HG02840 (cell line): ENCODE data around the gene RNF151.
"Not testable (repeated sequence)": the region's sequence is repeated elsewhere in the genome, so short reads cannot be mapped to it uniquely, and the experiment has no call there.

Source experiments
- ATAC-seq: cut with Tn5 transposase; IDR thresholded peaks from one replicate; pipeline ENCODE4 v1.9.1; 2021; ENCODE audit warnings: mild to moderate bottlenecking, moderate library complexity, moderate number of reproducible peaks; ENCODE audit not compliant: unreplicated experiment, low FRiP score

The RNF151 gene

DNA sequence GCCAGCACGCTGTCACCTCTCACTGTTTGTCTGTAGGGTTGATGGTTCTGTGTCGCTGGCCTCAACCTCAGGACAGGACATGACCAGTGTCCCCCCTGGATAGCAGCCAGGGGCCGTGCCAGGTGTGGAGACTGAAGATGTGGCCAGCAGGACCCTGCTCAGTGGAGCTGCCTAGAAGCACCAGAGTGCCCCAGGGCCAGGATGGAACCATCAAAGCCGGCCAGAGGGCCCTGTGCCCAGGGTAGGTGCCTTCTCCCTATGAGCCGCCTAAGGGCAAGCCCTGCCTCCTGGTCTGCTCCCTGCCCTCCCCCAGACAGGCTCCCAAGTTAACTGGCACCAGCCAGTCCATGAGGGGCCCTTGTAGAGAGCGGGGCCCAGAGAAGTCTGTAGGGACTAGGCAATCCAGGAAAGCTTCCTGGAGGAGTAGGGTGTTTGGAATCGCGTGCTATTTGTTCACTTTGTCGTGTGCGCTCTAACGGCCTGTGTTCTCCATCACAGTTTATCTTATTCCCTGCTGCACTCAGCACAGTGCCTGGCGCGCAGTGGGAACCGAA, 7.9 kb upstream of the RNF151 start:
- ATAC-seq: peak; percentile 5

DNA sequence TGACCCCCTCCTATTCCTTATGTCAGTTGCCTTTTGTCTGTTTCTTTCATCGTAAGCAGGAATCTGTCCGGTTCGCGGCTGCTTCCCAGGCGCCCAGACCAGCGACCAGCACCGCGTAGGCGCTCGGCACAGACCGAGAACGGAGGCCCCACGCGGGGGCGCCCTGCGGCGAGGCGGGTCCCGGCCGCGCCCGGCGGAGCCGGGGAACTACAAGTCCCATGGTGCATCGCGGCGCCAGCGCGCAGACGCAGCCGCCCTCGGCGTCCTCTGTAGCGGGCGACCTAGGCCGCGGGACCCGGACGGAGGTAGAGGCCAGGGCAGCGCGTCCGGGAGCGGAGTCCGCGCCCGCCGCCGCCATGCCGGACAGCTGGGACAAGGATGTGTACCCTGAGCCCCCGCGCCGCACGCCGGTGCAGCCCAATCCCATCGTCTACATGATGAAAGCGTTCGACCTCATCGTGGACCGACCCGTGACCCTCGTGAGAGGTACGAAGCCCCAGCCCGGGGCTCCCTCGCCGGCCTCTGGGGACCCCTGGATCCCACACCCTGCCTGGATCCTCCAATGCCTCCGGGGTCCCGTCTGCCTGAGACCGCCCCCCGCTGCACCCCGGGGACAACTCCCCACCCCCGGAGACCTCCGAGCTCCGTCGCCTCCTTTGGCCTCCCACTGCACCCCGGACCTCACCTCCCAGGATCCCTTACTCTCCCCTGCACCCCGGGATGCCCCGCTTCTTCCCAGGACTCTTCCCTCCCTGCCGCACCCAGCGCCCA, 7.2 kb upstream of the RNF151 start, which contains the start of gene NDUFB10:
Gene NDUFB10, plus strand, starts transcription at position 270 of the 771 bp plus-strand sequence. Its CDS starts 87 bp downstream, at position 357.
- peak; percentile 67 for ATAC-seq

DNA sequence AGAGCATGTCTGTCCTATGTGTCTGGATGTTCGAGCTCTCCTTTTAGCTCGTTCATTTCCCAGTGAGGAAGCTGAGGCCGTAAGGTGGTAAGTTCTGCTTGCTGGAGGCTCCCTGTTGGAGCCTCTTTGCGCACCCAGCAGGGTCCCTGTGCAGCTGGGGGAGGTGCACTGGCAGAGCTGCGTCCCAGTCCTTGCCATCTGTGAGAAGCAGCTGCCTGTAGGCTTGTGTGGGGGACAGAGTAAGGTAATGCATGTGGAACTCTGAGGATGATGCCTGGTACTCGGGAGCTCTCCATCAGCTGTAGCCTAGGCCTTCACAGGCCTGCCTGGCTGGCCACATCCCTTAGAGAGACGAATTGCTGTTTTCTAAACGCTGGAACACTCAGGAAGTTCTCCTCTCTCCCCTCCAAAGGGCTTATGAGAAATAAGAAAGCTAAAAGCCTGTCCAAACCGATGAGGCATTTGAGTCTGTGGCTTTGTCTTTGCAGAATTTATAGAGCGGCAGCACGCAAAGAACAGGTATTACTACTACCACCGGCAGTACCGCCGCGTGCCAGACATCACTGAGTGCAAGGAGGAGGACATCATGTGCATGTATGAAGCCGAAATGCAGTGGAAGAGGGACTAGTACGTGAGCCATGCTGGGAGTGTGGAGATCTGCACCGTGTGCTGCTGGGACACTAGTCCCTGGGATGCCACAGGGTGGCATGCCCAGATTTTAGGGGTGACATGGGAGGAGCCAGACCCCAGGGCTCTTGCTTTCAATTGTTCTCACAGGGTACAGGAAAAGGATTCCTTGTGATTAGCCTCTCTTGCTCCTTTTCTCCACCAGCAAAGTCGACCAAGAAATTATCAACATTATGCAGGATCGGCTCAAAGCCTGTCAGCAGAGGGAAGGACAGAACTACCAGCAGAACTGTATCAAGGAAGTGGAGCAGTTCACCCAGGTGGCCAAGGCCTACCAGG, 5.7 kb upstream of the RNF151 start:
- no peak for ATAC-seq

DNA sequence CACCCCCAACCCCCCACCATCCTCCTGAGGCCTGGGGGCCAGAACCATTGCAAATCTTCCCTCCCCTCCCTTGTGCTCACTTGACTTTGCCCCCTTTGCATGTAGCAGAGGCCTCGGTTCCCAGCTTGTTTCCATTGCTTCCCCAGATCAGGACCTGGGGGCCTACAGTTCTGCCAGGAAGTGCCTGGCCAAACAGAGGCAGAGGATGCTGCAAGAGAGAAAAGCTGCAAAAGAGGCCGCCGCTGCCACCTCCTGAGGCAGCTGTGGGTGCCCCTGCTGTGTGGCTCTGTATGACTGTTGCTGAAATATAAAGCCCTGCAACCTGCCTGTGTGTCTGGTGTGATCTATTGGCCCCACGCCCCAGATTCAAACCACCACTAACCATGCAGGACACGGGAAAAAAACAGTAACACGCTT, 5.0 kb upstream of the RNF151 start:
- ATAC-seq: no peak

DNA sequence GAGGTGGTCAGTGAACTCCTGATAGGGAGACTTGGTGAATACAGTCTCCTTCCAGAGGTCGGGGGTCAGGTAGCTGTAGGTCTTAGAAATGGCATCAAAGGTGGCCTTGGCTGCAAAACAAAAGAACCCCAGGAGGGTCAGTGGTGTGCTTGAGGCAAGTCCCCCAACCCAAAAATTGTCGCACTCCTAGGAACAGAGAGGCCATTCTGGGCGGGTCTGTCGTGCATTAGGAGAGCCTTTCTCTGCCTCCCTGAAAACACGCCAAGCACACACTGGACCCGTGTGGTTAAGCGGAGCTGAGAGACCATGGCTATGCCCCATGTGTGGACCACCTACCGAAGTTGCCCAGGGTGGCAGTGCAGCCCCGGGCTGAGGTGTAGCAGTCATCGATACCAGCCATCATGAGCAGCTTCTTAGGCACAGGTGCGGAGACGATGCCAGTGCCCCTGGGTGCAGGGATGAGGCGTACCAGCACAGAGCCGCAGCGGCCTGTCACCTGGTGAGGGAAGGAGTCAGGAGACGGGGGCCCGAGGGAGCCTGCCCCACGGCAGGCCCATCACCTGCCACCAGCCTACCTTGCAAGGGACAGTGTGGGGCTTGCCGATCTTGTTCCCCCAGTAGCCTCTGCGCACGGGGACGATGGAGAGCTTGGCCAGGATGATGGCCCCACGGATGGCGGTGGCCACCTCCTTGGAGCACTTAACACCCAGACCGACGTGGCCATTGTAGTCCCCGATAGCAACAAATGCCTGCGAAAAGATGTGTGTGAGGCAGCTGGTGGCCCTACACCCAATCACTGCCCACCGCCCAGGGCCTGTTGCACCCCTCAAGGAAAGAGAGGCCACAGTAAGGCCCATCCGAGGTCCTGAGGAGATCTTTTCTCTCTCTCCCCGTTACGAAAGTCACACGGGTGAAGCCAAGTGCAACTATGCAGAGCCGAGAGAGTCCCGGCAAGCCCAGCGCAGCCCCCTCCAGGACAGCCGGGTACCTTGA, 4.2 kb upstream of the RNF151 start:
- ATAC-seq: not testable (repeated sequence)

DNA sequence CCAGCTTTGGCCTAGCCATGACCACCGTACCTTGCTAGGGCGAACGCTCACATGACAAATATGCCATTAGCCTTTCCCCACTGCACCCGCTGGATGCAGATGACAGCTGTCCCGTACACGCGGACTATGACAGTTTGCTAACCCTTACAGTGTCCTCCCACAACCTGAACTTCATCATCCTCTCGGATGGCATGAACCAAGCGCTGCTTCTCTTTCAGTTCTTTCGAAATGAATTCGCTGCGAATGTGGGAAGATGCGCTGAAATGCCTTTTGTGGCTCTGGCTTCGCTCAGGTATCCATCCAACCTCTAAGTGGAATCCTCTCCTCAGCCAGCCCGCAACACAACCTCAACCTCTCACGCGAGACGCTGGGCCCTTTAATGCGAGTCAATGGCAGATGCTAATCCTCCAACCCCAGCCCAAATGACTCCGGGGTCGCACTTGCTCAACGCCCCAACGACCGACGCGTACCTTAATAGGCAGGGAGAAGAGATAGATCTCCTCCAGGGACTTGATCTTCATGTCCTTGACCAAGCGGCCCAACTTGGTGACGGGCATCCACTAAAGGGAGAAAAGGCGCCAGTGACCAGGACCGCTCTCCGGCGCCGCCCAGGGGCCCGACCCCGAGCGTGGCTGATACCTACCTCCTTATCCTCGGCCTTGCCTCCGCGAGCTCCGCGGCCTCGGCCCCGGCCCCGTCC, 2.7 kb upstream of the RNF151 start:
- ATAC-seq: no peak

DNA sequence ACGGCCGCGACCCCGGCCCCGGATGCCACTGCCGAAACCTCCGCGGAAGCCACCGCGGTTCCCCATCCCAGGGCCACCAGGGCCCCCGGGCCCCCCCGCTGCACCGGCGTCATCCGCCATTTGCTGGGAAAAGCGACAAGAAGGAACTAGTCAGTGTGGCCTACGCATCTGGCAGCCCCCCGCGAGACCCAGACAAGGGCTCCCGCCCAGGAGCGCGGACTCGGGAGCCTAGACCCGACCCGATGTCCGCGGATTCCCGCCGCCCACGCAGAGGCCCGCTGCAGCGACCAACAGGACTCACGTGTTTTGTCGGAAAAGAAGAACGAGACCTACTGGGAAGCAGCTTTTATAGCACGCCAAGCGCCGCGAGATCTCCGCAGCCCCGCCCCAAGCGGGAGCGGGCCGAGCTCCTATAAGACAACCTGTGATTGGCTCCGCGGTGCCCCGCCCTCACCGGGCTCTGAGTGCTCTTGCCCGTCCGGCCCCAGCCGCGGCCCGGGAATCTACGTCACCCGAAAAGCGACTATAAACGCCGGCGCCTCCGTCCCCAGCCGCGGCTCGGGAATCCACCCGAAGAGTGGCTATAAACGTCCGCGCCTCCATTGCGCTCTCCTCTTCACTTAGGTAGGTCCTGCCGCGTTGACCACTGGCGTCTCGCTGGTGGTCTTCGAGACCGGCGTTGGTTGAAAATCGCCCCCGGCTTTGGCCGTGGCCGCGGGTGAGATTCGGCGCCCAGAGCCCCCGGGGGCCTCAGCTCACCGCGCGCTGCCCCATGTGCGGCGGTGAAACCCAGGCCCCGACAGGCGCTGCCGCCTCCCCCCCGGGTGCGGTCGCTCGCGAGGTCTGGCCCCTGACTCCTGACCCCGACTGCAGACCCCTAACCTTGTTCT, 1.9 kb upstream of the RNF151 start, which contains the start of gene RPS2:
Gene RPS2, minus strand, starts transcription at position 321 of the 890 bp plus-strand sequence. Its CDS starts 201 bp downstream, at position 120.
- ATAC-seq: peak; percentile 79

DNA sequence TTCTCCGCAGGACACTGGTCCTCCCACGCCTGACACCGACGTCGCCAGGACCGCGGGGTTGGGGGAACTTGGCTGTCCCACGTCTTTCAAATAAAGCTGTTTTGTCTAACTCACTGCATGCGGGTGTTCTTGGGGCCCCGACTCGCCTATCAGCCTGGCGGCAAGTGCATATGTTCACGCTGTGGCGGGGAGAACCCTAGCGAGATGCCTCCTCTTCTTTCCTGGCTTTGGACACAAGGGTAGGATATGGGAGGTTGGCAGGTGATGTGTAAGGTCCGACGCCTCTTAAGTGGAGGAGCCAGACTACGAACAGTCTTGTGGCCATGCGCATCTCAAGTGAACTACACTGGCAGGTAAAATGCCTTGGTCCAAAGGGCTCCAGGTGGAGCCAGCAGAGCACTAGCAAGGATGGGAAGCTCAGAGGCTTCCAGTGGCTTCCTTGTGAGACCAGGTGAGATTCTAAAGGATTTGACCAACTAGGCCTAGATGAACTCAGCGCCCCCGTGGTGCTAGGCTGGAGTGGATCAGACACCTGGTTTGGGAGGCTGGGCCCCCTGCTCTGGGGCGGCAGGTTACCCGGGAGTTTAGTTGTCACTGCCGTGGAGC, 1.2 kb upstream of the RNF151 start:
- ATAC-seq: no peak

DNA sequence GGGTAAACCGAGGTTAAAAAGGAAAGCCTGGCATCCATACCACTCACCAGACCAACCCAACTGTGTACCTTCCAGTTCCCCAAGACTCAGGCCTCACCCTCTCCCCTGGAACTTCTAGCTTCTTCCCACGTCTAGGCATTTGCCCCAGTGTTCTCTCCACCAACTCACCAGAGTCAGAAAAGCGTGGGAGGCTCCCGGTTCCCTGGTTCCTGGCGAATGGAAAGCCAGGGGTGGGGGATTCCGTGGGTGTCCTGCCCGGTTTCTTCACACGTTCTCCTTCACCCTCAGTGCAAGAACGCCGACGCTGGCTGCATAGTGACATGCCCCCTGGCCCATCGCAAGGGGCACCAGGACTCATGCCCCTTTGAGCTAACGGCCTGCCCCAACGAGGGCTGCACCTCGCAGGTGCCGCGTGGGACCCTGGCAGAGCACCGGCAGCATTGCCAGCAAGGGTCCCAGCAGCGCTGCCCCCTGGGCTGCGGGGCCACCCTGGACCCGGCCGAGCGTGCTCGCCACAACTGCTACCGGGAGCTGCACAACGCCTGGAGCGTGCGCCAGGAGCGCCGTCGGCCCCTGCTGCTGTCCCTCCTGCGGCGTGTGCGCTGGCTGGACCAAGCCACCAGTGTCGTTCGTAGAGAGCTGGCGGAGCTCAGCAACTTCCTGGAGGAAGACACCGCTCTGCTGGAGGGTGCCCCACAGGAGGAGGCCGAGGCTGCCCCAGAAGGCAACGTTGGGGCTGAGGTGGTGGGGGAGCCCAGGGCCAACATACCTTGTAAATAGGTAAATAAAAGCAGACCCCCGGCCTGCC, 1.7 kb downstream of the RNF151 start:
- ATAC-seq: no peak

DNA sequence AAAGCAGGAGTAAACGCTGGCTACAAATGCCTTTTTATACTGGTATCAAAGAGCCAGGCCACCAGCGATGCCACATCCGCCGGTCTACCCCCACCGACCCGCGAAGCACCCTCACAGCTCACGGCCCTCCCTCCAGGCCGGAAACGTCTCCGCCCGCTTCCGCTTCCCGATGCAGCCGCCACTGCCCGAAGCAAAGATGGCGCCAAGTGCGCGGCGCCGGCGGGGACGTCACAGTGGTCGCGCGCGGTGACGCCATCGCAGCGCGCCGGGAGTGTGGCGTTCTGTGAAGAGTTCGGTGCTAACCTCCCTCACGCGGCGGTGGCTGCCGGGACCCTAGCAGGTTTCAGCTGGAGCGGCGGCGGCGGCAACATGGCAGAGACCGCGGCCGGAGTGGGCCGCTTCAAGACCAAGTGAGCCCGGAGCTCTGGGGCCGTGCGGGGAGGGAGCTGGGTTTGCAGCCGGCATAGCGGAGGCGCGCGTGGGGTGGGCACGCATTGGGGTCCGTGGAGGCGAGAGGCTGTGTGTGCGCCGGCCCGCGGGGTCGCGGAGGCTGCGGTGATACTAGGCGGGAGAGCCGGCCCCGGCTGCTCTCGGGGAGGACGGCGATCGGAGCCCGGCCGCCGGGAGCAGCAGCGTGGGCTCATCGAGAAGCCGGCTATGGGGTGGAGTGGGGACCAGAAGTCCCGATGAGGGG, 5.3 kb downstream of the RNF151 start, which contains the start of gene TBL3:
Gene TBL3, plus strand, starts transcription at position 258 of the 694 bp plus-strand sequence. Its CDS starts 112 bp downstream, at position 370.
- ATAC-seq: peak; percentile 55

DNA sequence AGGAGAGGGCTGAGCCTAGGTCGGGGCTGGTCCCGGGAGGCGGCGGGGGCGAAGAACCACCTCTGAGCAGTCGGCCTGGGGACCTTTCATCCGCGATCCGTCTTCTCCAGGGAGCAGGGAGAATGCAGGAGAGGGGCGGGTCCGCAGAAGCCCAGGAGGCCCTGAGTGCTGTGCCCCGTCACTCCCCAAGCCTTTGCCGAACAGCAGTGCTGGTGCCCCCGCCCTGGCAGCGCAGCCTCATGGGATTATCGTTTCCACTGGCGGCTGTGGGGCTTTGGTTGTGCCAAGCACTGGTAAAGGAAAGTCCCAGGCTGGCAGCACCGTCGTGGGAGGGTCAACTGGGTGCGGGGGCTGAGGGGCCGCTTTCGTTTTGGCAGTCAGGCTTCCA, 5.8 kb downstream of the RNF151 start:
- ATAC-seq: no peak

DNA sequence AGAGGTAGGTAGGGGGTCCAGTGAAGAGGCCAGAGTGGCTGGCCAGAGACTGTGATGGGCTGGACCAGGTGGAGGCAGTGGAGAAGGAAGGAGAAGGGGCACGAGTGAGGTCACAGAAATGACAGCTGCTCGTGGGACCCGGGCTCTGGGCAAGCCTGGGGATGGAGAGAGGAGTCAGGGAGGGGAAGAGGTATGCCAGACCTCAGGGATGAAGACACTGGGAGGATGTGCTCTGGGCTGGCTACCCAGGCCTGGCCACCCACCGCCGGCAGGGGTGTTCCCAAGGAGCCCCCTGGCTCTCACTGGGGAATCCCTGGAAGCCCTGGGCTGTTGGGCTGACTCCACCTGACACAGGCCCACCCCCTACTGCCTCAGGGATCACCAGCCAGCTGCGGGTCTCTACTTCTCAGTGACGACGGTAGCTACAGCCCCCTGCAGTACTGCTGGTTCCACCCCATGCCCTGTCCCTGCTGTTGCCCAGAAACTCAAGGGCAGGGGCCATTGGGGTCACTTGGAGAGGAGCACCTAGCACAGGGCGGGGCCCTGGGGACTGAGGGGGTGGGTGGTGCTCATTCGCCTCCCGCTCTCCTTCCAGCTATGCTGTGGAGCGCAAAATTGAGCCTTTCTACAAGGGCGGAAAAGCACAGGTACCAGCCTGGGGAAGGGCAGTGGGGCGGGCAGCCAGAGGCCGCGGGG, 7.0 kb downstream of the RNF151 start:
- ATAC-seq: no peak

DNA sequence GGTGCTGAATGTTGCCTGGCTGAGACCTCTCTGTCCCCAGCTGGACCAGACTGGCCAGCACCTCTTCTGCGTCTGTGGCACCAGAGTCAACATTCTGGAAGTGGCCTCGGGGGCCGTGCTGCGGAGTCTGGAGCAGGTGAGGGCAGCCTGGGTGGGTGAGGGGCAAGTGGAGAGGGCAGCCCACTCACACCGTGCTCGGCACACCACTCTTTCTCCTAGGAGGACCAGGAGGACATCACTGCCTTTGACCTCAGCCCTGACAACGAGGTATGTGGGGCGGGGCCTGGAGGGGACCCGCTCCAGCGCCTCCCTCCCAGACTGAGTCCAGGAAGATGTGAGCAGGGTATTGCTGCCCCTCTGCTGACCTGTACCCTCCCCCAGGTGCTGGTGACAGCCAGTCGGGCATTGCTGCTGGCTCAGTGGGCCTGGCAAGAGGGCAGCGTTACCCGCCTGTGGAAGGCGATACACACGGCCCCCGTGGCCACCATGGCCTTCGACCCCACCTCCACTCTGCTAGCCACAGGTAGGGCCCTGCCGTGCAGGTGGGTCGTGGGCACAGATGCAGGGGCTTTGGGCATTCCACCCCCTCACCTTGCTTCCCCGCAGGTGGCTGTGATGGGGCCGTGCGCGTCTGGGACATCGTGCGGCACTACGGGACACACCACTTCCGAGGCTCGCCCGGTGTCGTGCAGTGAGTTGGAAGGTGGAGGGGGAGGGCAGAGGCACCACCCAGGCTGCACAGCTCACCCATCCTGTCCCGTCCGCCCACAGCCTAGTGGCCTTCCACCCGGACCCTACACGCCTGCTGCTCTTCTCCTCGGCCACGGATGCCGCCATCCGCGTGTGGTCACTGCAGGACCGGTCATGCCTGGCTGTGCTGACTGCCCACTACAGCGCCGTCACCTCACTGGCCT, 7.8 kb downstream of the RNF151 start:
- ATAC-seq: no peak

DNA sequence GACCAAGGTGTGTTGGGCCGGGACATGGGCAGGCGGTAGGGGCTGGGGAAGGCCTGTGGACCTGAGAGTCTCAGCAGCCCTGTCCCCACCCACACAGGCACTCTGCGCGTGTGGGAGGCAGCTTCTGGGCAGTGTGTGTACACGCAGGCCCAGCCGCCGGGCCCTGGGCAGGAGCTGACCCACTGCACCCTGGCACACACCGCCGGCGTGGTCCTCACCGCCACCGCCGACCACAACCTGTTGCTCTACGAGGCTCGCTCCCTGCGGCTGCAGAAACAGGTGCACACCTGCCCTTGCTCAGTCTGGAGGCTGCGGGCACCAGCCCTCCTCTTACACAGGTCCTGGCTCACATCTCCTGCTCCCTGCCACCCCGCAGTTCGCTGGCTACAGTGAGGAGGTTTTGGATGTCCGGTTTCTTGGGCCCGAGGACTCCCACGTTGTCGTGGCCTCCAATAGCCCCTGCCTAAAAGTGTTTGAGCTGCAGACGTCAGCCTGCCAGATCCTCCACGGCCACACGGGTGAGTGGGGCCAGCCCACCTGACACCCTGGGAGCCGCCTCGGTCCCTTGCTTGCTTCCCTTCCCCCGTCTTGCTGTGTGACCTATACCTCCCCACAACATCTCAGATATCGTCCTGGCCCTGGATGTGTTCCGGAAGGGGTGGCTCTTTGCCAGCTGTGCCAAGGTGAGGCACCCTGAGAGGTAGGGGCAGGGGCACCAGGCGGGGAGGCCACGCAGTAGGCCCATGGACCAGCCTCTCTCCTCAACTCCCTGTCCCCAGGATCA, 9.0 kb downstream of the RNF151 start:
- no peak for ATAC-seq
